ENCODE measurements around the gene DNAH14. TPM values are rescaled to one million over a fixed set of nuclear protein-coding genes. Genes with fewer than 3 reads are reported as not detected.

DNAH14 gene
- total RNA-seq, 2 experiments from 2014 or later, result 1.8 to 2.3 TPM

GRCh38 chr1:224897529-224898327 is 31.7 kb upstream of the DNAH14 start:
- ChIA-PET CTCF (interaction anchor here (1.1 kb wide), 1 partner anchor 25 kb away, joined by 4 read pairs; no protein-coding TSS in a partner anchor), POLR2A (no interaction called here)

DNA sequence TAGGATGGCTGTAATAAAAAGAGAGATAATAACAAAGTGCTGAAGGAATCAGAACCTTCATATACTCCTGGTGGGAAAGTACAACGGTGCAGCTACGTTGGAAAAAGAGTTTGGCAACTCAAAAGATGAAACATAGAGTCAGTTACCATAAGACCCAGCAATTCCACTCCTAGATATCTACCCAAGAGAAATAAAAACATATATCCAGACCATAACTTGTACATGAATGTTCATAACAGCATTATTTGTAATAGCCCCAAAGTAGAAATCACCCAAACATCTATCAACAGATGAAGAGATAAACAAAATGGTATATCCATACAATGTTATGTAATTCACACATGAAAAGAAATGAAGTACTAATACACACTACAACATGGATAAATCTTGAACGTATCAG is 30.5 kb upstream of the DNAH14 start:
- ATAC-seq, result no peak
- Mint-ChIP-seq H3K36me3 (ENCODE audit: low read depth) (no peaks in the 10 kb centered on the region), H3K27me3 (peaks cover 3% of the 10 kb centered on the region), H3K9me3 (peaks cover 7% of the 10 kb centered on the region), H3K4me3 (no peak overlapping the region), H3K27ac (no peak overlapping the region), H3K4me1 (ENCODE audit: low read depth) (no peaks in the 10 kb centered on the region)
- CTCF ChIA-PET, result no interaction called here
- no peak for DNase-seq
- TF ChIP-seq, protein P1, sequence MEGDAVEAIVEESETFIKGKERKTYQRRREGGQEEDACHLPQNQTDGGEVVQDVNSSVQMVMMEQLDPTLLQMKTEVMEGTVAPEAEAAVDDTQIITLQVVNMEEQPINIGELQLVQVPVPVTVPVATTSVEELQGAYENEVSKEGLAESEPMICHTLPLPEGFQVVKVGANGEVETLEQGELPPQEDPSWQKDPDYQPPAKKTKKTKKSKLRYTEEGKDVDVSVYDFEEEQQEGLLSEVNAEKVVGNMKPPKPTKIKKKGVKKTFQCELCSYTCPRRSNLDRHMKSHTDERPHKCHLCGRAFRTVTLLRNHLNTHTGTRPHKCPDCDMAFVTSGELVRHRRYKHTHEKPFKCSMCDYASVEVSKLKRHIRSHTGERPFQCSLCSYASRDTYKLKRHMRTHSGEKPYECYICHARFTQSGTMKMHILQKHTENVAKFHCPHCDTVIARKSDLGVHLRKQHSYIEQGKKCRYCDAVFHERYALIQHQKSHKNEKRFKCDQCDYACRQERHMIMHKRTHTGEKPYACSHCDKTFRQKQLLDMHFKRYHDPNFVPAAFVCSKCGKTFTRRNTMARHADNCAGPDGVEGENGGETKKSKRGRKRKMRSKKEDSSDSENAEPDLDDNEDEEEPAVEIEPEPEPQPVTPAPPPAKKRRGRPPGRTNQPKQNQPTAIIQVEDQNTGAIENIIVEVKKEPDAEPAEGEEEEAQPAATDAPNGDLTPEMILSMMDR (IDR thresholded peaks at IDR 0.05), result no peak
- intact Hi-C loops (cut with micrococcal nuclease), result no loop called here
- POLR2A ChIA-PET, result no interaction called here

More at GRCh38 chr1:224897529-224898327, 31.7 kb upstream of the DNAH14 start:
- TF ChIP-seq, protein P1 (IDR thresholded peaks at IDR 0.05), result no peak
- Mint-ChIP-seq H3K9me3 (peaks cover 7% of the 10 kb centered on the region), H3K4me3 (no peak overlapping the region), H3K36me3 (ENCODE audit: low read depth) (no peaks in the 10 kb centered on the region), H3K4me1 (ENCODE audit: low read depth) (no peaks in the 10 kb centered on the region), H3K27ac (no peak overlapping the region), H3K27me3 (peaks cover 3% of the 10 kb centered on the region)
- intact Hi-C loops (cut with micrococcal nuclease), result no loop called here
- DNase-seq (no peak), ATAC-seq (no peak)

- peaks cover 7% of the 10 kb centered on the region for H3K9me3 Mint-ChIP-seq
- intact Hi-C loops (cut with micrococcal nuclease), result no loop called here
- H3K36me3 Mint-ChIP-seq (ENCODE audit: low read depth), result no peaks in the 10 kb centered on the region
- TF ChIP-seq, protein P1 (IDR thresholded peaks at IDR 0.05), result no peak
- ChIA-PET CTCF (interaction anchor here (0.6 to 1.3 kb wide), 2 partner anchors 23 to 1125 kb away, joined by 3 read pairs; no protein-coding TSS in a partner anchor), POLR2A (no interaction called here)
- no peaks in the 10 kb centered on the region for H3K4me1 Mint-ChIP-seq (ENCODE audit: low read depth)
- no peak for ATAC-seq
- H3K27me3 Mint-ChIP-seq, result peaks cover 3% of the 10 kb centered on the region
- H3K27ac Mint-ChIP-seq, result no peak overlapping the region
- H3K4me3 Mint-ChIP-seq, result no peak overlapping the region
- no peak for DNase-seq
Measured at GRCh38 chr1:224900062-224900630, 29.3 kb upstream of the DNAH14 start.

GRCh38 chr1:224901087-224901810 is 28.2 kb upstream of the DNAH14 start:
- DNase-seq (no peak), ATAC-seq (no peak)
- no peak overlapping the region for H3K27ac Mint-ChIP-seq
- TF ChIP-seq, protein P1 (IDR thresholded peaks at IDR 0.05), result no peak
- intact Hi-C loops (cut with micrococcal nuclease), result no loop called here
- H3K9me3 Mint-ChIP-seq, result peaks cover 7% of the 10 kb centered on the region
- H3K4me1 Mint-ChIP-seq (ENCODE audit: low read depth), result no peaks in the 10 kb centered on the region
- no peaks in the 10 kb centered on the region for H3K36me3 Mint-ChIP-seq (ENCODE audit: low read depth)
- no peak overlapping the region for H3K4me3 Mint-ChIP-seq
- ChIA-PET CTCF (interaction anchor here (0.9 to 2.1 kb wide), 3 partner anchors 21 to 257 kb away, joined by 3 to 7 read pairs (median 3); no protein-coding TSS in a partner anchor), POLR2A (no interaction called here)
- peaks cover 3% of the 10 kb centered on the region for H3K27me3 Mint-ChIP-seq
